Measurements from ENCODE around the gene RASA3. TPM values are rescaled to one million over a fixed set of nuclear protein-coding genes. Genes with fewer than 3 reads are reported as not detected.
"Not testable (repeated sequence)": the region's sequence is repeated elsewhere in the genome, so short reads cannot be mapped to it uniquely, and the experiment has no call there.

Gene RASA3
- total RNA-seq, 1 donor from 2014 or later, result 30.7 TPM

GRCh38 chr13:114142640-114143490, 10.4 kb upstream of the RASA3 start:
- peak in 1 of 2 donors; percentile 10 for DNase-seq (ENCODE audit: low read depth in 2 of 2)

GRCh38 chr13:114142137-114142550, 9.7 kb upstream of the RASA3 start:
- DNase-seq (ENCODE audit: low read depth in 2 of 2), result no peak

- DNase-seq (ENCODE audit: low read depth in 2 of 2), result no peak
Measured at GRCh38 chr13:114141261-114141996, 9.0 kb upstream of the RASA3 start.

DNA sequence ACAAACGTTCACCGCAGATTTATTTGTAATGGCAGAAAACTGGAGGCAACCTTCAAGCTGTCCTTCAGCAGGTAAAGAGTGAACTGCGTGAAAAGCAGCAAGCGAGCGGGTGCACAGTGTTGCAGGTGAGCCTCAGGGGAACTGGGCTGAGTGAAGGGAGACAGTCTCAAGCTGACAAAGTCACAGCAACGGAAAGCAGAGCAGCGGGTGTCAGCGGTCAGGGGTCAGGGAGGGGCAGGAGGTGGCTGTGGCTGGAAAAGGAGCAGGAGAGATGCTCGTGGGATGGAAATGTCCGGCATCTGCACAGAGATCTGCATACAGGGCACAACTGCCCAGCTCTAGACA, 8.5 kb upstream of the RASA3 start:
- DNase-seq (ENCODE audit: low read depth in 2 of 2), result no peak

DNA sequence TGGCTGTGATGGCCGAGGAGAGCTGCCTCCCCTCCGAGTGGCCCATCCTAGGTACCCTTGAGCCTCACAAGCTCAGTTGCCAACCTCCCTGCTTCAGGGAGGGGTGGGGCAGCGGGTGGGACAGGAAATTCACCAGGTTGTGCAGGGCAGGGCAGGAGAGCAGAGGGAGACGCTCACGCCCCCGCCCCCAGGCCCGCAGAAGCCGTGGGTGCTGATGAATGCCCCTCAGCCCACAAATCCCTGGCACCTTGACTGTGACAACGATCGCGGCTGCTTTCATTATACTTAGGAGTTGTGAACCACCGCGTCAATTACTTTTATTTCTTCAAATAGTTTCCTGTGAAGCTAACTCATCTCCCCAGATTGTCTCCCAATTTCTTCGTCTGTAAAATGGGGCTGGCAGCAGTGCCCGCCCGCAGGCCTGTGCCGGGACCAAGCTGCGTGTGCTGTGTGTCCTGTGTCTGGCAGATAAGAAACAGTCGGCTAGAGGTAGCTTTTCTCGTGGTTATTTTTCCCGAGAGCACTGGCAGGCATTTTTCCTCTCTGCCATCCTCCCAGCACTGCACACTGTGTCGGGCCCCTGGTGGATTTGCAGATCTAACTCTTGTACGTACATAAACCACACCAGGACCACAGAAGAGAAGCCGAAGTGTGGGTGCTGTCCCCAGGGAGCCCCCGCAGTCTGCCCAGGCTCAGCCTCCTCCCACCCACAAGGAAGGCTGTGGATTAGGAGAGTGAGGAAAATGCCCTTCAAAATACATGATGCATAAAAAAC, 7.9 kb upstream of the RASA3 start:
- no peak for DNase-seq (ENCODE audit: low read depth in 2 of 2)

- peak in 1 of 2 donors; percentile 35 for DNase-seq (ENCODE audit: low read depth in 2 of 2)
Measured at GRCh38 chr13:114136576-114136975, 4.2 kb upstream of the RASA3 start.

GRCh38 chr13:114135731-114136171, 3.3 kb upstream of the RASA3 start:
- no peak for DNase-seq (ENCODE audit: low read depth in 2 of 2)

- no peak for DNase-seq (ENCODE audit: low read depth in 2 of 2)
Measured at GRCh38 chr13:114134944-114135610, 2.7 kb upstream of the RASA3 start.

- DNase-seq (ENCODE audit: low read depth in 2 of 2), result no peak
Measured at GRCh38 chr13:114134111-114134943, 1.9 kb upstream of the RASA3 start.

DNA sequence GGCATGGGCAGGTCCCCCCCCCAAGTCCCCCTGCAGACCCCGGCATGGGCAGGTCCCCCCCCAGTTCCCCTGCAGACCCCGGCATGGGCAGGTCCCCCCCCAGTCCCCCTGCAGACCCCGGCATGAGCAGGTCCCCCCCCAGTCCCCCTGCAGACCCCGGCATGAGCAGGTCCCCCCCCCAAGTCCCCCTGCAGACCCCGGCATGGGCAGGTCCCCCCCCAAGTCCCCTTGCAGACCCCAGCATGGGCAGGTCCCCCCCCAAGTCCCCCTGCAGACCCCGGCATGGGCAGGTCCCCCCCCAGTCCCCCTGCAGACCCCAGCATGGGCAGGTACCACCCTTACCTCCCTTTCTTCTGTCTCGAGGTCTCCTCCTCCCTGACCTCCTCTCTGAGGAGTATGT, 1.1 kb upstream of the RASA3 start:
- not testable (repeated sequence) for DNase-seq (ENCODE audit: low read depth in 2 of 2)

DNA sequence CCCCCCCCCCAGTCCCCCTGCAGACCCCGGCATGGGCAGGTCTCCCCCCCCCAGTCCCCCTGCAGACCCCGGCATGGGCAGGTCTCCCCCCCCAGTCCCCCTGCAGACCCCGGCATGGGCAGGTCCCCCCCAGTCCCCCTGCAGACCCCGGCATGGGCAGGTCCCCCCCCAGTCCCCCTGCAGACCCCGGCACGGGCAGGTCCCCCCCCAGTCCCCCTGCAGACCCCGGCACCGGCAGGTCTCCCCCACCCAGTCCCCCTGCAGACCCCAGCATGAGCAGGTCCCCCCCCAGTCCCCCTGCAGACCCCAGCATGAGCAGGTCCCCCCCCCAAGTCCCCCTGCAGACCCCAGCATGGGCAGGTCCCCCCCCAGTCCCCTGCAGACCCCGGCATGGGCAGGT, 703 bp upstream of the RASA3 start:
- not testable (repeated sequence) for DNase-seq (ENCODE audit: low read depth in 2 of 2)

- DNase-seq (ENCODE audit: low read depth in 2 of 2), result peak in 1 of 2 donors; percentile 45
Measured at GRCh38 chr13:114131583-114132418, 622 bp downstream of the RASA3 start.

DNA sequence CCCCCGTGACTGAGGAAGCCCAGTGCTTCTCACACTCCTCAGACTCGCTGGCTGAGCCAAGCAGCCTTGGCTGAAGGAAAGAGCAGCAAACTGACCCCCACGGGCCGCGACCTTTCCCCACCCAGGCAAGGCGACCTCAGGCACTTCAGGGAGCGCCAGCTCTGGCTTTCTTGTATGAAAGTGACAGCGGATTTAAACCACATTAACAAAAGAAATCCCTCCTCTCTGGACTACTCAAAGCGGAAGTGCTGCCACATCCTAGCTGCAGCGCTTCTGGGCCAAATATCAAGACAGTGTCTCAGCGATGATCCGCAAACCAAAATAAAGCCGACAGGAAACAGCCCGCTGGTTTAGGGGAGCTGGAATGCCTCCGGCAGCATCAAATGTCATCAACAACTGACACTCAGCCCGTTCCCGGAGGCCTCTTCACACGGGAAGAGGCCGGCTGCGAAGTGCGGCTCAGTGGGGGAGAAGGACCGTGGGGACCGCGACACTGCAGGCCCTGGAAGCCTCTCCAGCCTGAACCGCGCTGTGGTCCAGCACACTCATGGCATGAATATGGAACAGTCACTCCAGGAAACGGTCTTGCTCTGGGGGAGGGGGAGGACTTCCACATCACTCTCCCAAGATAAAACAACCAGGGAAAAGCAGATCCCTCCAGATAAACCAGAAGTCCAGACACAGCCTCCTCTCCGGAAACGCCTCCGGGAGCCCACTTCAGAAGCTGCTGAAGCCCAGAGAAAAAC, 1.4 kb downstream of the RASA3 start:
- peak; percentile 40 to 82 for DNase-seq (ENCODE audit: low read depth in 2 of 2)

DNA sequence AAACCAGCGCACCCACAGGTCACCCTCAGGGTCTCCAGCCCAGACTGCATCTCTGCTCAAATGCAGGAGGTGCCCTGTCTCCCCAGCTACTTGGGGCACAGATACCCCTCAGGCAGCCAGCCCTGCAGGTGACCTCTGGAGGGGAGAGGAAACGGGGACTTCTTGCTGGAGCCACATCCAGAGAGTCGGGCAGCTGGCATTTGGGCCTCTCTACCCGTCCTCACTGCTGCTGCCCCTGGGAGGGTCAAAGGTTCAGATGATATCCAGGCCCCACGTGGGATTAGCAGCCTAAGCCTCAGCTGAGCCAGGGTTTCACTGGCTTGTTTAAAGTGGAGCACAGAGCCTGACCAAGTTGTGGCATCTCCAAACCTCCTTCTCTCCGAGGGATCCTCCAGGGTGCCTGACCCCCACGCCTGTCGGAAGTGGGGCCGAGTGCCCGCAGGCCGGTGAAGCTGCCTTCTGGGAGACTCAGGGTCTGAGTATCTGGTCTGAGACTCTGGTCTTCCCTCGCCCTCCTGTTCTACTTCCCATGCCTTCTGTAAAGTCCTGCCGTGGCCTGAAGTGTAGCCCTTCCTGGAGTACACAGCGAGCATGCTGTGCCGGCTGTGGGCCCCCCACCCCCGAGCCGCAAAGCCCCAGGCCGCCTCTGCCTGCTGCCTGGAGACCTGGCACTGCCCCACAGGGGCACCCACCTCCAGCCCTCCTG, 2.1 kb downstream of the RASA3 start:
- no peak for DNase-seq (ENCODE audit: low read depth in 2 of 2)

GRCh38 chr13:114129649-114130062, 2.8 kb downstream of the RASA3 start:
- DNase-seq (ENCODE audit: low read depth in 2 of 2), result peak; percentile 43 to 49

DNA sequence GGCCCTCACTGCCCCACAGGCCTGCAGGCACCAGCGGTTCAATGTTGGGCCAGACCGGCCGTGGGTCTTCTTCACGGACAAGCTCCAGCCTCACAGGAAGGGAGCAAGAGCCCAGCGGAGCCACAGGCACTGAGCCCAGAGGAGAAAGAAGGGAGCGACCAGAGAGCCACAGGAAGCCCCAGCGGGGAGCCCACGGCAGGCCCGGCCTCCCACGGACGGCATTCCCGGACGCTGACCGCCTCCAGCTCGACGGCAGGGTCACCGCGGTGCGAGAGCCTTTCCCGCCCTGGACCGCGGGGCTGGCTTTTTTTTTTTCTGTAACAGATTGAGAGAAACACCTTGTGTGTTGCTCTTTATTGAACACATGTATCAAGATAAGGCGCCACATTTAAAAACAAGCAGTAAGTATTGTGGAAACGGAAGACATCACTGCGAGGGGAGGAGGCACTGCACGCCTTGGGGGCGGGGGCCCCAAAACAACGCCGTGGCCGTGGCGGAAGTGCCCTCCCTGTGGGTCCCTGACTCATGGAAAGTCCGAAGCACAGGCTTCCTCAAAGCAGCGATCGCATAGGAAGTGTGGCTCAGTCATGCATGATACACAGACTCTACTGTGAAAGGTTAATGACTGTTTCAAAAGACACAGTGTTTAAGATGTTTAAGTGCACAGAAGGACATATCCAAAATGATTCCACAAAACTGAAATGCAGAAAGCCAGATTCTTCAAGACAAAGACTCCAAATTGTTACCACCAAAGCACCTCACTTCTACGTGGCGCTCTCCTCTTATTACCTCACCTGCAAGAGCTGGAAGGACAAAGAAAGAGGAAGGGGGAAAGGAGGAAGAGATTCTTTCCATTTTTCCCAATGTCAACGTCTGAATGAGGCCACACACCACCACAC, 3.5 kb downstream of the RASA3 start:
- DNase-seq (ENCODE audit: low read depth in 2 of 2), result peak; percentile 92 to 97

DNA sequence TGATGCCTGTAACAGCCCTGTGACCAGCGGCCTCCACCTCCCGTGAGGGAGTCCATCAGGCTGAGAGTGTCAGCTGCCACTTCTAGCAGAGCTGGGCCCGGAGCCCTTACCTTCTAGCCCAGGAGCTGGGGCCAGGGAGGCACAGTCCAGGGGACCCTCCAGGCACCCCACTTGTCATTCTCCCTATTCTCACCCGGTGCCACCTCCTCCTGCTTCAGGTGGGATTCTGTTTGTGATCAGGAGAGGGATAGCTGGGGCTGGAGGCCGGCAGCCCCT, 4.1 kb downstream of the RASA3 start:
- DNase-seq (ENCODE audit: low read depth in 2 of 2), result no peak
